Upper lobe of right lung (tissue), 1 donor: Measurements from ENCODE around the gene JUN. TPM values are rescaled to one million over a fixed set of nuclear protein-coding genes. Genes with fewer than 3 reads are reported as not detected.

ENCODE experiments used
- ATAC-seq: fragments of 200-7000 bp; cut with Tn5 transposase; one replicate; pipeline ENCODE4 v1.9.1; 2020; ENCODE audit warnings: mild to moderate bottlenecking, moderate library complexity
- DNase-seq: peaks from one replicate; pipeline ENCODE4 v3.0.0-alpha.2; 2020
- H3K27ac ChIP-seq: fragments of 200-600 bp; one replicate; pipeline ENCODE4 v1.8.0; 2022
- H3K27me3 ChIP-seq: fragments of 200-600 bp; one replicate; pipeline ENCODE4 v1.8.0; 2022; ENCODE audit warnings: mild to moderate bottlenecking
- H3K36me3 ChIP-seq: fragments of 200-600 bp; one replicate; pipeline ENCODE4 v1.8.0; 2022
- H3K4me1 ChIP-seq: fragments of 200-600 bp; one replicate; pipeline ENCODE4 v1.8.0; 2022
- H3K4me3 ChIP-seq: fragments of 200-600 bp; one replicate; pipeline ENCODE4 v1.8.0; 2022; ENCODE audit warnings: mild to moderate bottlenecking
- H3K9me3 ChIP-seq: fragments of 200-600 bp; one replicate; pipeline ENCODE4 v1.8.0; 2022
- intact Hi-C: fragments of 100-400 bp; cut with DNase I; formaldehyde crosslinking; loops from one replicate; pipeline ENCODE4 v1.11.0; 2022
- total RNA-seq: library from RNA; stranded (reverse); fragmentation: NEBNext Ultra II Directional; extraction: Animal tissue kit (Norgen Biotek cat#: 25700); gene quantifications from one replicate; pipeline ENCODE4 v1.2.1, GENCODE V29; 2021
- TF ChIP-seq, protein P1 (sequence below): fragments of 200-600 bp; IDR thresholded peaks from one replicate; pipeline ENCODE4 v1.8.0; 2022; ENCODE audit warnings: antibody characterized with exemption
- donor health status: DM: no; HTN: yes; CAD: no; lungs with severe emphysema.

JUN gene
- total RNA-seq, 1 donor from 2014 or later = 112 TPM

GRCh38 chr1:58741678-58742553 is 41.9 kb downstream of the JUN start:
- TF ChIP-seq, protein P1, sequence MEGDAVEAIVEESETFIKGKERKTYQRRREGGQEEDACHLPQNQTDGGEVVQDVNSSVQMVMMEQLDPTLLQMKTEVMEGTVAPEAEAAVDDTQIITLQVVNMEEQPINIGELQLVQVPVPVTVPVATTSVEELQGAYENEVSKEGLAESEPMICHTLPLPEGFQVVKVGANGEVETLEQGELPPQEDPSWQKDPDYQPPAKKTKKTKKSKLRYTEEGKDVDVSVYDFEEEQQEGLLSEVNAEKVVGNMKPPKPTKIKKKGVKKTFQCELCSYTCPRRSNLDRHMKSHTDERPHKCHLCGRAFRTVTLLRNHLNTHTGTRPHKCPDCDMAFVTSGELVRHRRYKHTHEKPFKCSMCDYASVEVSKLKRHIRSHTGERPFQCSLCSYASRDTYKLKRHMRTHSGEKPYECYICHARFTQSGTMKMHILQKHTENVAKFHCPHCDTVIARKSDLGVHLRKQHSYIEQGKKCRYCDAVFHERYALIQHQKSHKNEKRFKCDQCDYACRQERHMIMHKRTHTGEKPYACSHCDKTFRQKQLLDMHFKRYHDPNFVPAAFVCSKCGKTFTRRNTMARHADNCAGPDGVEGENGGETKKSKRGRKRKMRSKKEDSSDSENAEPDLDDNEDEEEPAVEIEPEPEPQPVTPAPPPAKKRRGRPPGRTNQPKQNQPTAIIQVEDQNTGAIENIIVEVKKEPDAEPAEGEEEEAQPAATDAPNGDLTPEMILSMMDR = no peak

DNA sequence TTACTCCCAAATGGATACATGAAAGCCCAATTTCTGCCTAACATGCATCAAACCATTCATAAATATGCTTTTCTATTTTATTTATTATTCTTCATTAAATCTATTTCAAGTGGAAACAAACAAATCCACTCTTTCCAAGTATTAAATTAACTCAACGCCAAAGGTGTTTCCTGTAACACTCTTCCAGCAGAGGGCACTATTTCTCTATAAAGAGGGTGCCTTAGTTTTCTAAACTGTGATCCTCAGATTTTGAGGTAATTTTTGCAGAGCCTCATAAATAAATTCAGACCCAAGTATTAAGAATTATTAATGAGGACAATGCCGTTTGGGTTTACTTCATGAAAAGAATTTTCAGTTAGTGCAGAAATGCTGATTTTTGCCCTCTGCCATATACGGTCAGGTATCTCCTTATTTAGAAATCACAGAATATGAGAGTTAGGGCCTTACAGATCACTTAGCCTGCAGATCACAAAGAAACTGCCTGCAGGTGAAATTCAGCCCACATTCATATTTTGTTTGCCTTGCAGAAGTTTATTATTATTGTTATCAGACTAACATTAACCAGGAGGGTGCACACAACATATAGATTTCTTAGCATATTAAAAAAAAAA is 43.9 kb downstream of the JUN start:
- no peaks in the 10 kb centered on the region for H3K4me1 ChIP-seq
- peak; percentile 80 for ATAC-seq
- no peak for DNase-seq
- no peak overlapping the region for H3K27ac ChIP-seq
- no peak overlapping the region for H3K4me3 ChIP-seq
- no peaks in the 10 kb centered on the region for H3K9me3 ChIP-seq
- H3K27me3 ChIP-seq = no peaks in the 10 kb centered on the region
- intact Hi-C loops = no loop called here
- TF ChIP-seq, protein P1 = peak; percentile 94
- no peaks in the 10 kb centered on the region for H3K36me3 ChIP-seq

More at GRCh38 chr1:58741678-58742553, 41.9 kb downstream of the JUN start:
- Histone ChIP-seq H3K4me1 (no peaks in the 10 kb centered on the region), H3K27ac (no peak overlapping the region), H3K4me3 (no peak overlapping the region), H3K36me3 (no peaks in the 10 kb centered on the region), H3K9me3 (no peaks in the 10 kb centered on the region), H3K27me3 (no peaks in the 10 kb centered on the region)
- no peak for DNase-seq
- intact Hi-C loops = no loop called here
- no peak for ATAC-seq

GRCh38 chr1:58738876-58739275 is 45.0 kb downstream of the JUN start:
- Histone ChIP-seq H3K4me1 (no peaks in the 10 kb centered on the region), H3K4me3 (no peak overlapping the region), H3K27me3 (no peaks in the 10 kb centered on the region), H3K27ac (no peak overlapping the region), H3K36me3 (no peaks in the 10 kb centered on the region), H3K9me3 (no peaks in the 10 kb centered on the region)
- ATAC-seq (peak; percentile 66), DNase-seq (no peak)
- TF ChIP-seq, protein P1 = no peak
- intact Hi-C loops = no loop called here

- no peak for ATAC-seq
- Histone ChIP-seq H3K4me1 (no peaks in the 10 kb centered on the region), H3K9me3 (no peaks in the 10 kb centered on the region), H3K4me3 (no peak overlapping the region), H3K27me3 (no peaks in the 10 kb centered on the region), H3K27ac (no peak overlapping the region), H3K36me3 (no peaks in the 10 kb centered on the region)
- intact Hi-C loops = no loop called here
- no peak for DNase-seq
- TF ChIP-seq, protein P1 = no peak
Measured at GRCh38 chr1:58735586-58735985, 48.3 kb downstream of the JUN start.

DNA sequence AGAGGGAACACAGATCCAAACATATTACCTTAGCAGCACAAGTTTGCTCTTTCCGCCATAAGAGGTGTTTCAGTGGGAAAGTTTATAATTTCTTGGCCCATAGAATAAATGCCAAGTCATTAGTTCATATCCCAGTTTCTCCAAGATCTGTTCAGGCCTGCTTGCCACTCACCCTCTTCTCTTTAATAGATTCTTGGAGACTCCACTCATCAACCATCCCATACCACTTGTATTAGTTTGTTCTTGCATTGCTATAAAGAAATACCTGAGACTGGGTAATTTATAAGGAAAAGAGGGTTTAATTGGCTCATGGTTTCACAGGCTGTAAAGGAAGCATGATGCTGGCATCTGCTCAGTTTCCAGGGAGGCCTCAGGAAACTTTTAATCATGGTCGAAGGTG is 49.2 kb downstream of the JUN start:
- DNase-seq = no peak
- Histone ChIP-seq H3K4me3 (no peak overlapping the region), H3K36me3 (no peaks in the 10 kb centered on the region), H3K27ac (no peak overlapping the region), H3K27me3 (no peaks in the 10 kb centered on the region), H3K4me1 (no peaks in the 10 kb centered on the region), H3K9me3 (no peaks in the 10 kb centered on the region)
- intact Hi-C loops = no loop called here
- no peak for ATAC-seq
- TF ChIP-seq, protein P1 = no peak
